ENCODE results near the gene APBA2. TPM values are rescaled to one million over a fixed set of nuclear protein-coding genes. Genes with fewer than 3 reads are reported as not detected.

The APBA2 gene
- total RNA-seq, 4 donors from 2014 or later: 5.4 to 15.3 (median 10.4) TPM

GRCh38 chr15:29127506-29128430 lies 242.0 kb downstream of the APBA2 start:
- Histone ChIP-seq H3K27ac (replicated peaks in 1 of 4) (no peak overlapping the region), H3K9me3 (no peaks in the 10 kb centered on the region), H3K4me1 (no peaks in the 10 kb centered on the region), H3K27me3 (peaks cover 0 to 50% (median 0%) of the 10 kb centered on the region in 4 donors), H3K4me3 (no peak overlapping the region), H3K36me3 (no peaks in the 10 kb centered on the region)
- intact Hi-C loops (cut with DNase I): no loop called here
- TF ChIP-seq EP300 (IDR thresholded peaks at IDR 0.05) (no peak), CTCF (IDR thresholded peaks at IDR 0.05) (no peak), POLR2A (IDR thresholded peaks at IDR 0.05; ENCODE audit: low read depth) (no peak), POLR2AphosphoS5 (IDR thresholded peaks at IDR 0.05) (no peak)
- 61% methylated on average over 16 of the region's 19 CpGs for WGBS
- no peak for DNase-seq (ENCODE audit: extremely low spot score)

GRCh38 chr15:29128671-29129070 lies 242.9 kb downstream of the APBA2 start:
- Histone ChIP-seq H3K9me3 (no peaks in the 10 kb centered on the region), H3K27ac (replicated peaks in 1 of 4) (no peak overlapping the region), H3K4me3 (no peak overlapping the region), H3K4me1 (no peaks in the 10 kb centered on the region), H3K36me3 (no peaks in the 10 kb centered on the region), H3K27me3 (peaks cover 0 to 50% (median 0%) of the 10 kb centered on the region in 4 donors)
- TF ChIP-seq POLR2A (IDR thresholded peaks at IDR 0.05; ENCODE audit: low read depth): no peak
- no peak for TF ChIP-seq POLR2AphosphoS5 (IDR thresholded peaks at IDR 0.05)
- no peak for TF ChIP-seq CTCF (IDR thresholded peaks at IDR 0.05)
- TF ChIP-seq EP300 (IDR thresholded peaks at IDR 0.05): no peak
- intact Hi-C loops (cut with DNase I): no loop called here
- DNase-seq (ENCODE audit: extremely low spot score): no peak
- WGBS: 95% methylated on average over 11 of the region's 11 CpGs

GRCh38 chr15:29129221-29129620 lies 243.4 kb downstream of the APBA2 start:
- DNase-seq (ENCODE audit: extremely low spot score): no peak
- no peaks in the 10 kb centered on the region for H3K4me1 ChIP-seq
- 93% methylated on average over 10 of the region's 10 CpGs for WGBS
- no peaks in the 10 kb centered on the region for H3K9me3 ChIP-seq
- intact Hi-C loops (cut with DNase I): no loop called here
- no peak for TF ChIP-seq CTCF (IDR thresholded peaks at IDR 0.05)
- no peak for TF ChIP-seq POLR2A (IDR thresholded peaks at IDR 0.05; ENCODE audit: low read depth)
- H3K27me3 ChIP-seq: peaks cover 0 to 50% (median 0%) of the 10 kb centered on the region in 4 donors
- no peak overlapping the region for H3K27ac ChIP-seq (replicated peaks in 1 of 4)
- no peak overlapping the region for H3K4me3 ChIP-seq
- no peaks in the 10 kb centered on the region for H3K36me3 ChIP-seq

- intact Hi-C loops (cut with DNase I): no loop called here
- WGBS: 67% methylated on average over 11 of the region's 11 CpGs
- no peak for DNase-seq (ENCODE audit: extremely low spot score)
Measured at GRCh38 chr15:29129926-29130325, 244.2 kb downstream of the APBA2 start.

More at GRCh38 chr15:29129926-29130325, 244.2 kb downstream of the APBA2 start:
- no peak overlapping the region for H3K27ac ChIP-seq (replicated peaks in 1 of 4)
- TF ChIP-seq EP300 (IDR thresholded peaks at IDR 0.05): no peak
- no peak for TF ChIP-seq POLR2A (IDR thresholded peaks at IDR 0.05; ENCODE audit: low read depth)
- TF ChIP-seq CTCF (IDR thresholded peaks at IDR 0.05): no peak
- no peak for TF ChIP-seq POLR2AphosphoS5 (IDR thresholded peaks at IDR 0.05)
- peaks cover 0 to 50% (median 0%) of the 10 kb centered on the region in 4 donors for H3K27me3 ChIP-seq
- H3K9me3 ChIP-seq: no peaks in the 10 kb centered on the region
- H3K36me3 ChIP-seq: no peaks in the 10 kb centered on the region
- H3K4me1 ChIP-seq: no peaks in the 10 kb centered on the region
- no peak overlapping the region for H3K4me3 ChIP-seq
